Right lobe of liver (tissue), 6 donors: ENCODE results near the gene LIG1. TPM values are rescaled to one million over a fixed set of nuclear protein-coding genes. Genes with fewer than 3 reads are reported as not detected.
"Not testable (repeated sequence)": the region's sequence is repeated elsewhere in the genome, so short reads cannot be mapped to it uniquely, and the experiment has no call there.

Experiments used
- ATAC-seq, 4 donors: fragments of 200-7000 bp; cut with Tn5 transposase; one replicate each; pipeline ENCODE4 v1.9.1; 2020; ENCODE audit warnings: mild to moderate bottlenecking in 4 of 4, moderate library complexity in 4 of 4
- DNase-seq, 3 donors: peaks; one replicate each; pipeline ENCODE4 v3.0.0-alpha.2; 2020
- H3K27ac ChIP-seq, 3 donors: fragments of 200-600 bp; one replicate each; pipeline ENCODE4 v1.8.0; 2022
- H3K27me3 ChIP-seq, 2 donors: fragments of 200-600 bp; one replicate each; pipeline ENCODE4 v1.8.0; 2022
- H3K36me3 ChIP-seq, 4 donors: fragments of 200-600 bp; sonication (generic) in 1 of 4; one replicate each; pipeline versions ENCODE4 v1.5.1 to v1.8.0; 2017 to 2022; ENCODE audit warnings: control low read depth in 1 of 4
- H3K4me1 ChIP-seq, 4 donors: fragments of 200-600 bp; sonication (generic) in 1 of 4; one replicate each; pipeline versions ENCODE4 v1.5.1 to v1.8.0; 2017 to 2022; ENCODE audit warnings: control low read depth in 1 of 4
- H3K4me3 ChIP-seq, 3 donors: fragments of 200-600 bp; one replicate each; pipeline ENCODE4 v1.8.0; 2022
- H3K9me3 ChIP-seq, 4 donors: fragments of 200-600 bp; sonication (generic) in 1 of 4; one replicate each; pipeline versions ENCODE4 v1.5.1 to v1.8.0; 2017 to 2022; ENCODE audit warnings: control low read depth in 1 of 4
- POLR2A ChIP-seq: fragments of 450-650 bp; IDR thresholded peaks from one replicate; pipeline ENCODE4 v1.6.1; 2017; ENCODE audit warnings: antibody characterized with exemption, mild to moderate bottlenecking
- WGBS: methylation state at CpG from one replicate; pipeline ENCODE4 v1.1.6; 2018; ENCODE audit warnings: low coverage, low lambda C conversion rate; ENCODE audit not compliant: insufficient coverage; ENCODE audit errors: missing lambda C conversion rate; 5-methylcytosine and 5-hydroxymethylcytosine counted together
- intact Hi-C, 2 donors: fragments of 100-400 bp; cut with DNase I; formaldehyde crosslinking; loops; one replicate each; pipeline versions ENCODE4 v1.11.2 to v1.14.1; 2022
- total RNA-seq, 6 experiments: library from RNA; depleted of rRNA in 2 of 6; stranded (reverse); fragments of >200 nt in 2 of 6; fragmentation: NEBNext Ultra II Directional in 3 of 6; extraction: Animal tissue kit (Norgen Biotek cat#: 25700) in 3 of 6; gene quantifications; one replicate each; pipeline versions ENCODE4 v1.1.0 to v1.2.4, GENCODE V29; 2016 to 2023
- TF ChIP-seq, protein P1 (sequence below), 4 donors: fragments of 200-600 bp in 3 of 4; fragments of 450-650 bp in 1 of 4; IDR thresholded peaks; one replicate each; pipeline versions ENCODE4 v1.5.1 to v1.8.0; 2016 to 2022; ENCODE audit warnings: antibody characterized with exemption in 4 of 4, mild to moderate bottlenecking in 2 of 4
- donor health status: DM: no; HTN: yes; CAD: no.
- donor health status: DM: no; HTN: no; CAD: no.
- donor health status: DM: no; HTN: no; CAD: no.
- donor health status: DM: no; HTN: yes; CAD: no.
- donor health status: DM: no; HTN: yes; CAD: no.

LIG1 gene
- total RNA-seq, 6 experiments from 2014 or later = 5.2 to 16.6 (median 7.7) TPM

DNA sequence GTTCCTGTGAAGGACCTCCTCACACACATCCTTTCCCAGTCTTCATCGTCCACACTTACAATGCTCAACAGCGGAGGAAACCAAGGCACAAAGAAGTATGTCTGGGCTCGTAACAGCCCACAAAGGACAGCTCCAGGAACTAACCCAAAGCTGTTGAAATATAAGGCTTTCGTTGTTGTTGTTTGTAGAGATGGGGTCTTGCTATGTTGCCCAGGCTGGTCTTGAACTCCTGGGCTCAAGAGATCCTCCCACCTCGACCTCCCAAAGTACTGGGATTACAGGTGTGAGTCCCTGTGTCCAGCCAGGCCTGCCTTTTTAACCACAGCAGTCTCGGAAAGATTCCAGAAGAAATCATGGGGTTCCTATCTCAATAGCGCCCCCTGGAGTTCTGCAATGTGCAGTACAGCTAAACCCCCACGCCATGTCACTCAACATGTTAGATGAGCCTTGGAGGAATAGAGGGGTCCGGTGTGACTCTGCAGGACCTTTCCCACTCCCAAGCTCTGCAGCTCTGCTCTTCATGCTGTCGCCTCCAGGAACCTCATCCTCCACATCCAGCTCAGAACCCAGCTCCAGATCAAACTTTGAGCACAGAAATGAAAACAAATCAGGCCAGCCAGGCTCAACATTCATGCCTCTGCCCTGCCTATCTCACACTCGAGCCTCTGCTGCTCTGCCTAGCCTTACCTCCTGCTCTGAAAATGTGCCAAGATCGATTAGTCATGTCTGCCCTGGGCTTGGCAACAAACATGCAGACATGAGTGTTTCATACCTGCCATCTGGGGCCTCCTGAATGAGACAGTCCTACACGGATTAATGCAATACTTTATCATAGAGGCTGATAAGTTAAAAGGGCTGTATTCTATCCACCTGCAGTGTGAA is 67.0 kb downstream of the LIG1 start:
- H3K4me3 ChIP-seq = no peak overlapping the region
- TF ChIP-seq, protein P1, sequence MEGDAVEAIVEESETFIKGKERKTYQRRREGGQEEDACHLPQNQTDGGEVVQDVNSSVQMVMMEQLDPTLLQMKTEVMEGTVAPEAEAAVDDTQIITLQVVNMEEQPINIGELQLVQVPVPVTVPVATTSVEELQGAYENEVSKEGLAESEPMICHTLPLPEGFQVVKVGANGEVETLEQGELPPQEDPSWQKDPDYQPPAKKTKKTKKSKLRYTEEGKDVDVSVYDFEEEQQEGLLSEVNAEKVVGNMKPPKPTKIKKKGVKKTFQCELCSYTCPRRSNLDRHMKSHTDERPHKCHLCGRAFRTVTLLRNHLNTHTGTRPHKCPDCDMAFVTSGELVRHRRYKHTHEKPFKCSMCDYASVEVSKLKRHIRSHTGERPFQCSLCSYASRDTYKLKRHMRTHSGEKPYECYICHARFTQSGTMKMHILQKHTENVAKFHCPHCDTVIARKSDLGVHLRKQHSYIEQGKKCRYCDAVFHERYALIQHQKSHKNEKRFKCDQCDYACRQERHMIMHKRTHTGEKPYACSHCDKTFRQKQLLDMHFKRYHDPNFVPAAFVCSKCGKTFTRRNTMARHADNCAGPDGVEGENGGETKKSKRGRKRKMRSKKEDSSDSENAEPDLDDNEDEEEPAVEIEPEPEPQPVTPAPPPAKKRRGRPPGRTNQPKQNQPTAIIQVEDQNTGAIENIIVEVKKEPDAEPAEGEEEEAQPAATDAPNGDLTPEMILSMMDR (IDR thresholded peaks at IDR 0.05) = peak; percentile 20 to 53 (median 45)
- no peak for TF ChIP-seq POLR2A
- 53% methylated on average over 8 of the region's 13 CpGs for WGBS
- H3K27ac ChIP-seq = no peak overlapping the region
- H3K4me1 ChIP-seq = peaks cover 0 to 7% (median 0%) of the 10 kb centered on the region in 4 donors
- ATAC-seq (no peak), DNase-seq (no peak)
- intact Hi-C loops = no loop called here
- no peaks in the 10 kb centered on the region for H3K9me3 ChIP-seq
- no peaks in the 10 kb centered on the region for H3K36me3 ChIP-seq
- H3K27me3 ChIP-seq = no peaks in the 10 kb centered on the region

DNA sequence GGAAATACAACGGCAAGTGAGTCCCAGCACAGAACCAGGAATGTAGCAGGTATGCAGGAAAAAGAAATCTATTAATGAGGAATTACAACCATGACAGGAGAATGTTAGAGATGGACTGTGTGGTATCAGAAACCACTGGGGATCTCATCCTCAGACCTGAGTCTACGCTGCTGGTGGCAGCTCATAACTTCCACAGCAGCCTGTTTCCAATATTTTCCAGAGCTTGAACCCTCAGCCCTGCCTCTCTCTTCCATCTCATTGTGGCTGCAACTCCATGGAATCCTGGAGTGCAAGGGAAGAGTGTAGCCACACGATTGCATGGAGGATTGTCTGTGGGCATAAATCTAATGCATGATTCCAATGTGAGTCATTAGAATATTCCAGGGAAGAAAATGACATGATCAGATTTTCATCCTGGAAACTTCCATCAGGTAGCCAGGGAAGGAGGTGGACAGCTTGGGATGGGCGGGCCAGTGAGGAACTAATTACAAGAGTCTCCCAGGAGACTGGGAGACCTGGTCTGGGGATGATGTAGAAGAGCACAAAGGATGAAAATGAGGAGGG is 74.5 kb downstream of the LIG1 start:
- H3K4me3 ChIP-seq = no peak overlapping the region
- H3K4me1 ChIP-seq = no peaks in the 10 kb centered on the region
- no peaks in the 10 kb centered on the region for H3K27me3 ChIP-seq
- whole genome bisulfite sequencing = 79% methylated on average over 2 of the region's 4 CpGs
- H3K9me3 ChIP-seq = no peaks in the 10 kb centered on the region
- TF ChIP-seq POLR2A = no peak
- TF ChIP-seq, protein P1 (IDR thresholded peaks at IDR 0.05) = no peak
- no peak overlapping the region for H3K27ac ChIP-seq
- intact Hi-C loops = no loop called here
- H3K36me3 ChIP-seq = no peaks in the 10 kb centered on the region
- DNase-seq (no peak), ATAC-seq (no peak)

DNA sequence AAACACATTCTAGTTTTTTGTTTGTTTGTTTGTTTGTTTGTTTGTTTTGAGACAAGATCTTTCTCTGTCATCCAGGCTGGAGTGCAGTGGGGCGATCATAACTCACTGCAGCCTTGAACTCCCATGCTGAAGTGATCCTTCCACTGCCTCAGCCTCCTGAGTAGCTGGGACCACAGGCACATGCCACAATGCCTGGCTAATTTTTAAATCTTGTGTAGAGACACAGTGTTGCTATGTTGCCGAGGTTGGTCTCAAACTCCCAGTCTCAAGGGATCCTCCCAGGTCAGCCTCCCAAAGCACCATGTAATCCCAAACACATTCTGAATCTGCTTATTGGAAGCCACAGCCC is 75.3 kb downstream of the LIG1 start:
- Histone ChIP-seq H3K27me3 (no peaks in the 10 kb centered on the region), H3K27ac (no peak overlapping the region), H3K36me3 (no peaks in the 10 kb centered on the region), H3K4me1 (no peaks in the 10 kb centered on the region), H3K4me3 (no peak overlapping the region), H3K9me3 (no peaks in the 10 kb centered on the region)
- ATAC-seq (no peak), DNase-seq (no peak)
- 78% methylated on average over 2 of the region's 2 CpGs for WGBS
- TF ChIP-seq, protein P1 (IDR thresholded peaks at IDR 0.05) = no peak
- TF ChIP-seq POLR2A = no peak
- intact Hi-C loops = no loop called here

DNA sequence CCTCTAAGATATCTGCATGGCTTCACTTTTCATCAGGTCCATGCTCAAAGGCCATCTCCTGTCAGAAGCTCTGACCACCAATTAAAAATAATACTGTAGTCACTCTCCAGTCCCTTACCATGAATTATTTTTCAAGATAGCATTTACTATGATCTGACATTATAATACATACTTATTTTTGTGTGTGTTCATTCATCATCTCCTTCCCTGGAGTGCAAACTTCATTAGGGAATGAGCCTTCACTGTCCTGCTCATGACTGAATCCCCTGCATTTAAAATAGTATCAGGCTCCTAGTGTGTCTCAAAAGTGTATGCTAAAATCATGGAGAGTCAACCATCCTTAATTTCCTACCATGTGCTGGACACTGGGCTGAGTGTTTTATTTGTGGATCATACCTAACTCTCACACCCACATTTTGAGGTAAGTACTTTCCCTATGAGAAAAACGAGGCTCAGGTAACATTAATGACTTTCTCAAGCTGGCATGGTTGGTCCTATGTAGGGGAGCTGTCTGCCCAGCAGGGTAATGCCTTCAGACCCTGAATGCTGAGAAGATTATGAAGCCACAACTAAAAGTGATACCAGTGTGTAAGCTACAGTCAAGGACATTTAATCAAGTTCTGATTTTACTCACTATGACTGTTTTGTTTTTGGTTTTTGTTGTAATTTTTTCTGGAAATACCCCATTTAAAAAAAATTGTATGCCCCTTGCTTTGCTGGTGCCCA is 75.9 kb downstream of the LIG1 start:
- intact Hi-C loops = no loop called here
- ATAC-seq (no peak), DNase-seq (no peak)
- TF ChIP-seq POLR2A = no peak
- TF ChIP-seq, protein P1 (IDR thresholded peaks at IDR 0.05) = no peak
- H3K4me3 ChIP-seq = no peak overlapping the region
- H3K27ac ChIP-seq = no peak overlapping the region
- WGBS = 13% methylated on average over 1 of the region's 1 CpG
- no peaks in the 10 kb centered on the region for H3K36me3 ChIP-seq
- H3K27me3 ChIP-seq = no peaks in the 10 kb centered on the region
- H3K4me1 ChIP-seq = no peaks in the 10 kb centered on the region
- H3K9me3 ChIP-seq = no peaks in the 10 kb centered on the region

DNA sequence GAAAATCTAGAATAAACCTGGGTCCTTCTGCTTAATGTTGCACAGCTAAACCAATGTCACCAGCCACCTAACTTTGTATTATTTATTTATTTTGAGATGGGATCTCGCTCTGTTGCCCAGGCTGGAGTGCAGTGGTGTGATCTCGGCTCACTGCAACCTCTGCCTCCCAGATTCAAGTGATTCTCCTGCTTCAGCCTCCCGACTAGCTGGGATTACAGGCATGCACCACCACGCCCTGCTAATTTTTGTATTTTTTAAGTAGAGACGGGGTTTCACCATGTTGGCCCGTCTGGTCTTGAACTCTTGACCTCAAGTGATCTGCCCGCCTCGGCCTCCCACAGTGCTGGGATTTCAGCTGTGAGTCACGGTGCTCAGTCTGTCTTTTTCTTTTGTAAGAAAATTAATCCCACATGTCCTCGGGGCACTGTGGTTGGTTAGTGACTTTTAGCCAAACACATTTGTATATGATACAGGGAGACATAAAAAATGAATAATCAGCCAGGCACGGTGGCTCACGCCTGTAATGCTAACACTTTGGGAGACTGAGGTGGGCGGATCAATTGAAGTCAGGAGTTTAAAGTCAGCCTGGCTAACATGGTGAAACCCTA is 78.9 kb downstream of the LIG1 start:
- H3K9me3 ChIP-seq, H3K27ac ChIP-seq, H3K27me3 ChIP-seq, intact Hi-C loops, H3K4me1 ChIP-seq, H3K4me3 ChIP-seq, ATAC-seq, H3K36me3 ChIP-seq: not testable (repeated sequence)
- WGBS = 74% methylated on average over 10 of the region's 13 CpGs
- DNase-seq = peak in 1 of 3 donors; percentile 17
